HEK293 (cell line): ENCODE measurements around the gene IL17C.
A peak's percentile ranks its signal among the peaks of the same experiment; 100 is the strongest.

Experiments
- CTCF ChIA-PET: fragments of 350-600 bp; formaldehyde crosslinking; extraction: SDS; loops from one replicate; lab custom pipeline; 2021; ENCODE audit warnings: antibody characterized with exemption; lab: Yijun Ruan, JAX
- POLR2A ChIA-PET: fragments of 300-600 bp; formaldehyde crosslinking; extraction: SDS; loops from one replicate; lab custom pipeline; 2020; ENCODE audit warnings: antibody characterized with exemption, inconsistent platforms; lab: Yijun Ruan, JAX
- H3K27ac ChIP-seq: fragments of 200-500 bp; sonication (Bioruptor generic); 2 replicates; pipeline ENCODE4 v1.5.1; 2014; ENCODE audit warnings: low read depth, low read length, control low read depth, inconsistent platforms; ENCODE audit errors: extremely low read depth
- H3K36me3 ChIP-seq, 2 experiments: fragments of 200-500 bp in 1 of 2; sonication (Bioruptor generic) in 1 of 2; 1 replicate in 1 of 2; 2 replicates in 1 of 2; pipeline ENCODE4 v1.5.1; 2014 to 2017; ENCODE audit warnings: inconsistent platforms in 2 of 2, low read length in 2 of 2; ENCODE audit not compliant: control insufficient read depth in 2 of 2, insufficient read depth in 1 of 2
- H3K4me1 ChIP-seq: fragments of 200-500 bp; sonication (Bioruptor generic); 2 replicates; pipeline ENCODE4 v1.5.1; 2014; ENCODE audit warnings: mild to moderate bottlenecking, low read length, inconsistent platforms; ENCODE audit not compliant: control insufficient read depth, insufficient read depth
- H3K4me3 ChIP-seq: 2 replicates; pipeline ENCODE4 v1.5.1; 2011; ENCODE audit warnings: low read depth, mild to moderate bottlenecking, control low read depth, low read length, moderate library complexity
- H3K9me3 ChIP-seq: fragments of 200-500 bp; sonication (Bioruptor generic); 2 replicates; pipeline ENCODE4 v1.5.1; 2014; ENCODE audit warnings: low read depth, low read length, inconsistent platforms; ENCODE audit not compliant: control insufficient read depth, insufficient read depth
- FEZF1 ChIP-seq: fragments of 450-650 bp; formaldehyde crosslinking; IDR thresholded peaks from 2 replicates; pipeline ENCODE4 v1.5.1; 2016; ENCODE audit warnings: missing biosample characterization, missing genetic modification characterization
- GLIS1 ChIP-seq: fragments of 450-650 bp; formaldehyde crosslinking; IDR thresholded peaks from 2 replicates; pipeline ENCODE4 v1.5.1; 2016; ENCODE audit warnings: missing biosample characterization, missing genetic modification characterization
- KLF8 ChIP-seq: fragments of 450-650 bp; formaldehyde crosslinking; IDR thresholded peaks from 2 replicates; pipeline ENCODE4 v1.5.1; 2016; ENCODE audit warnings: missing biosample characterization, missing genetic modification characterization
- MZF1 ChIP-seq: fragments of 450-650 bp; formaldehyde crosslinking; IDR thresholded peaks from 2 replicates; pipeline ENCODE4 v1.5.1; 2017; ENCODE audit warnings: missing biosample characterization, missing genetic modification characterization, borderline replicate concordance
- PRDM1 ChIP-seq: fragments of 450-650 bp; formaldehyde crosslinking; IDR thresholded peaks from 2 replicates; pipeline ENCODE4; 2016; ENCODE audit warnings: missing biosample characterization, missing genetic modification characterization
- SP7 ChIP-seq: fragments of 450-650 bp; formaldehyde crosslinking; IDR thresholded peaks from 2 replicates; pipeline ENCODE4 v1.5.1; 2016; ENCODE audit warnings: missing biosample characterization, missing genetic modification characterization
- ZBTB17 ChIP-seq: fragments of 450-650 bp; formaldehyde crosslinking; IDR thresholded peaks from 2 replicates; pipeline ENCODE4 v1.5.1; 2016; ENCODE audit warnings: missing biosample characterization, missing genetic modification characterization
- ZBTB6 ChIP-seq: fragments of 450-650 bp; formaldehyde crosslinking; IDR thresholded peaks from 2 replicates; pipeline ENCODE4 v1.5.1; 2017; ENCODE audit warnings: missing biosample characterization, missing genetic modification characterization
- ZNF112 ChIP-seq: fragments of 450-650 bp; formaldehyde crosslinking; IDR thresholded peaks from 2 replicates; pipeline ENCODE4 v1.5.0; 2017; ENCODE audit warnings: missing biosample characterization, missing genetic modification characterization
- ZNF121 ChIP-seq: fragments of 450-650 bp; formaldehyde crosslinking; IDR thresholded peaks from 2 replicates; pipeline ENCODE4 v1.5.1; 2016; ENCODE audit warnings: missing biosample characterization, missing genetic modification characterization
- ZNF366 ChIP-seq: fragments of 450-650 bp; formaldehyde crosslinking; conservative IDR thresholded peaks from 2 replicates; pipeline ENCODE4 v1.5.1; 2016; ENCODE audit warnings: missing biosample characterization, missing genetic modification characterization
- ZNF416 ChIP-seq: fragments of 450-650 bp; formaldehyde crosslinking; IDR thresholded peaks from 2 replicates; pipeline ENCODE4 v1.5.1; 2016; ENCODE audit warnings: missing biosample characterization, missing genetic modification characterization
- ZNF501 ChIP-seq: fragments of 450-650 bp; formaldehyde crosslinking; IDR thresholded peaks from 2 replicates; pipeline ENCODE4 v1.5.1; 2016; ENCODE audit warnings: missing biosample characterization, missing genetic modification characterization
- ZNF510 ChIP-seq: fragments of 450-650 bp; formaldehyde crosslinking; IDR thresholded peaks from 2 replicates; pipeline ENCODE4 v1.5.1; 2018; ENCODE audit warnings: mild to moderate bottlenecking, missing genetic modification characterization, missing biosample characterization; ENCODE audit not compliant: insufficient replicate concordance
- ZNF549 ChIP-seq: fragments of 450-650 bp; IDR thresholded peaks from 2 replicates; pipeline ENCODE4 v1.5.1; 2018; ENCODE audit warnings: missing biosample characterization, missing genetic modification characterization, mild to moderate bottlenecking, inconsistent platforms, moderate library complexity
- ZNF610 ChIP-seq: fragments of 450-650 bp; formaldehyde crosslinking; IDR thresholded peaks from 2 replicates; pipeline ENCODE4 v1.5.1; 2016; ENCODE audit warnings: missing biosample characterization, missing genetic modification characterization, borderline replicate concordance
- ZNF621 ChIP-seq: fragments of 450-650 bp; formaldehyde crosslinking; IDR thresholded peaks from 2 replicates; pipeline ENCODE4 v1.5.1; 2017; ENCODE audit warnings: missing biosample characterization, missing genetic modification characterization
- ZNF777 ChIP-seq: fragments of 450-650 bp; formaldehyde crosslinking; IDR thresholded peaks from 2 replicates; pipeline ENCODE4 v1.5.1; 2017; ENCODE audit warnings: missing biosample characterization, missing genetic modification characterization, borderline replicate concordance
- ZSCAN18 ChIP-seq: fragments of 450-650 bp; formaldehyde crosslinking; IDR thresholded peaks from 2 replicates; pipeline ENCODE4 v1.5.1; 2016; ENCODE audit warnings: missing biosample characterization, missing genetic modification characterization
- ZSCAN30 ChIP-seq: fragments of 450-650 bp; IDR thresholded peaks from 2 replicates; pipeline ENCODE4 v1.5.1; 2018; ENCODE audit warnings: missing biosample characterization, mild to moderate bottlenecking, missing genetic modification characterization, moderate library complexity
- TF ChIP-seq, protein P1 (sequence below): fragments of 450-650 bp; IDR thresholded peaks from 2 replicates; pipeline ENCODE4 v1.5.1; 2018; ENCODE audit warnings: missing biosample characterization, missing genetic modification characterization
- TF ChIP-seq, protein P2 (sequence below): fragments of 450-650 bp; formaldehyde crosslinking; IDR thresholded peaks from 2 replicates; pipeline ENCODE4 v1.5.1; 2016; ENCODE audit warnings: missing biosample characterization, missing genetic modification characterization

The IL17C gene

DNA sequence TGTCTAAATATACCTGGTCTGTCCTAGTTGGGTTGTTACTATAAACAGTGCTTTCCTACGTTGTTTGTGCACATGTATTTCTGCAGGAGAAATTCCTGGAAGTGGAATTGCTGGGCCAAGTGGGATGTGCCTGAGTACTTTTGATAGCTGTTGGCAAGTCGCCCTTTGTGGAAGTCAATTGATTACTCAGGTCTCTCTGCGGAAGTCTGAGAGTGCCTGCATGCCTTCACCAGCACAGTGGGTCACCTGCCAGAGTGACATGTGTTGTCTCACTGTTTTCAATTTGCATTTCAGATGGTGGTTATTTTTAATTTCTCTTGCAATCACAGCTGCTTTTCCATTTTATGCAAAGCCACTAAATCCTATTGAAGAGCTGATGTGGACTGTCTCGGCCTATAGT is 26.8 kb downstream of the IL17C start:
- Histone ChIP-seq H3K36me3 (peaks cover 0 to 2% of the 10 kb centered on the region in 2 experiments; a peak in 2 of 3 replicates), H3K27ac (no peak overlapping the region), H3K4me1 (no peaks in the 10 kb centered on the region), H3K9me3 (no peaks in the 10 kb centered on the region), H3K4me3 (no peak overlapping the region)
- CTCF ChIA-PET: interaction anchor here (0.7 to 4.1 kb wide), 6 partner anchors 11 to 184 kb away, joined by 3 to 12 read pairs (median 4); no protein-coding TSS in a partner anchor
- TF ChIP-seq ZNF416: no peak
- TF ChIP-seq ZBTB17 (tag by site-specific recombination): peak; percentile 54; the same call in 1 of the 2 replicates
- TF ChIP-seq, protein P1, sequence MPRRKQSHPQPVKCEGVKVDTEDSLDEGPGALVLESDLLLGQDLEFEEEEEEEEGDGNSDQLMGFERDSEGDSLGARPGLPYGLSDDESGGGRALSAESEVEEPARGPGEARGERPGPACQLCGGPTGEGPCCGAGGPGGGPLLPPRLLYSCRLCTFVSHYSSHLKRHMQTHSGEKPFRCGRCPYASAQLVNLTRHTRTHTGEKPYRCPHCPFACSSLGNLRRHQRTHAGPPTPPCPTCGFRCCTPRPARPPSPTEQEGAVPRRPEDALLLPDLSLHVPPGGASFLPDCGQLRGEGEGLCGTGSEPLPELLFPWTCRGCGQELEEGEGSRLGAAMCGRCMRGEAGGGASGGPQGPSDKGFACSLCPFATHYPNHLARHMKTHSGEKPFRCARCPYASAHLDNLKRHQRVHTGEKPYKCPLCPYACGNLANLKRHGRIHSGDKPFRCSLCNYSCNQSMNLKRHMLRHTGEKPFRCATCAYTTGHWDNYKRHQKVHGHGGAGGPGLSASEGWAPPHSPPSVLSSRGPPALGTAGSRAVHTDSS (tag by site-specific recombination): no peak
- no peak for TF ChIP-seq ZBTB6
- TF ChIP-seq ZNF366 (tag by site-specific recombination): no peak
- POLR2A ChIA-PET: no interaction called here

- CTCF ChIA-PET: interaction anchor here (0.7 to 4.1 kb wide), 5 partner anchors 11 to 77 kb away, joined by 3 to 12 read pairs (median 4); no protein-coding TSS in a partner anchor
- TF ChIP-seq ZSCAN30 (tag by site-specific recombination) (no peak), ZNF121 (tag by site-specific recombination) (peak; percentile 41; the same call in 1 of the 2 replicates), GLIS1 (0 out of 2 replicates have a peak, but pooled peaks have one; percentile 16)
Observed at GRCh38 chr16:88665570-88665969, 27.2 kb downstream of the IL17C start.

GRCh38 chr16:88667461-88667860 is 29.1 kb downstream of the IL17C start:
- no peaks in the 10 kb centered on the region for H3K9me3 ChIP-seq
- H3K4me3 ChIP-seq: no peak overlapping the region
- CTCF ChIA-PET: no interaction called here
- TF ChIP-seq SP7 (no peak), ZSCAN18 (tag by site-specific recombination) (no peak), PRDM1 (no peak), MZF1 (tag by site-specific recombination) (no peak), ZNF549 (no peak), ZNF621 (tag by site-specific recombination) (no peak), FEZF1 (tag by site-specific recombination) (no peak), ZNF510 (tag by site-specific recombination) (no peak), ZNF777 (tag by site-specific recombination) (no peak), KLF8 (tag by site-specific recombination) (no peak), ZNF610 (tag by site-specific recombination) (no peak), ZNF501 (tag by site-specific recombination) (no peak), ZNF112 (tag by site-specific recombination) (no peak)
- TF ChIP-seq, protein P2, sequence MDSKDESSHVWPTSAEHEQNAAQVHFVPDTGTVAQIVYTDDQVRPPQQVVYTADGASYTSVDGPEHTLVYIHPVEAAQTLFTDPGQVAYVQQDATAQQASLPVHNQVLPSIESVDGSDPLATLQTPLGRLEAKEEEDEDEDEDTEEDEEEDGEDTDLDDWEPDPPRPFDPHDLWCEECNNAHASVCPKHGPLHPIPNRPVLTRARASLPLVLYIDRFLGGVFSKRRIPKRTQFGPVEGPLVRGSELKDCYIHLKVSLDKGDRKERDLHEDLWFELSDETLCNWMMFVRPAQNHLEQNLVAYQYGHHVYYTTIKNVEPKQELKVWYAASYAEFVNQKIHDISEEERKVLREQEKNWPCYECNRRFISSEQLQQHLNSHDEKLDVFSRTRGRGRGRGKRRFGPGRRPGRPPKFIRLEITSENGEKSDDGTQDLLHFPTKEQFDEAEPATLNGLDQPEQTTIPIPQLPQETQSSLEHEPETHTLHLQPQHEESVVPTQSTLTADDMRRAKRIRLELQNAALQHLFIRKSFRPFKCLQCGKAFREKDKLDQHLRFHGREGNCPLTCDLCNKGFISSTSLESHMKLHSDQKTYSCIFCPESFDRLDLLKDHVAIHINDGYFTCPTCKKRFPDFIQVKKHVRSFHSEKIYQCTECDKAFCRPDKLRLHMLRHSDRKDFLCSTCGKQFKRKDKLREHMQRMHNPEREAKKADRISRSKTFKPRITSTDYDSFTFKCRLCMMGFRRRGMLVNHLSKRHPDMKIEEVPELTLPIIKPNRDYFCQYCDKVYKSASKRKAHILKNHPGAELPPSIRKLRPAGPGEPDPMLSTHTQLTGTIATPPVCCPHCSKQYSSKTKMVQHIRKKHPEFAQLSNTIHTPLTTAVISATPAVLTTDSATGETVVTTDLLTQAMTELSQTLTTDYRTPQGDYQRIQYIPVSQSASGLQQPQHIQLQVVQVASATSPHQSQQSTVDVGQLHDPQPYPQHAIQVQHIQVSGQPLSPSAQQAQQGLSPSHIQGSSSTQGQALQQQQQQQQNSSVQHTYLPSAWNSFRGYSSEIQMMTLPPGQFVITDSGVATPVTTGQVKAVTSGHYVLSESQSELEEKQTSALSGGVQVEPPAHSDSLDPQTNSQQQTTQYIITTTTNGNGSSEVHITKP (tag by site-specific recombination): no peak
- POLR2A ChIA-PET: no interaction called here
- peaks cover 0 to 2% of the 10 kb centered on the region in 2 experiments; a peak in 2 of 3 replicates for H3K36me3 ChIP-seq
- H3K4me1 ChIP-seq: no peaks in the 10 kb centered on the region
- H3K27ac ChIP-seq: no peak overlapping the region

More at GRCh38 chr16:88665570-88665969, 27.2 kb downstream of the IL17C start:
- Histone ChIP-seq H3K27ac (no peak overlapping the region), H3K4me1 (no peaks in the 10 kb centered on the region), H3K4me3 (no peak overlapping the region), H3K9me3 (no peaks in the 10 kb centered on the region), H3K36me3 (peaks cover 0 to 2% of the 10 kb centered on the region in 2 experiments; a peak in 2 of 3 replicates)
- POLR2A ChIA-PET: interaction anchor here (0.6 kb wide), 1 partner anchor 14 kb away, joined by 5 read pairs; no protein-coding TSS in a partner anchor
